COLO829 (cell line): ENCODE measurements around the gene STAG2.
A peak's percentile ranks its signal among the peaks of the same experiment; 100 is the strongest.

ENCODE experiments used
- DNase-seq: peaks from one replicate; pipeline ENCODE4 v3.0.0; 2012; ENCODE audit warnings: low spot score

STAG2 gene

GRCh38 chrX:123975180-123975579, 13.7 kb downstream of the STAG2 start:
- DNase-seq = no peak

- DNase-seq = peak; percentile 23
Observed at GRCh38 chrX:123976706-123977316, 15.3 kb downstream of the STAG2 start.

DNA sequence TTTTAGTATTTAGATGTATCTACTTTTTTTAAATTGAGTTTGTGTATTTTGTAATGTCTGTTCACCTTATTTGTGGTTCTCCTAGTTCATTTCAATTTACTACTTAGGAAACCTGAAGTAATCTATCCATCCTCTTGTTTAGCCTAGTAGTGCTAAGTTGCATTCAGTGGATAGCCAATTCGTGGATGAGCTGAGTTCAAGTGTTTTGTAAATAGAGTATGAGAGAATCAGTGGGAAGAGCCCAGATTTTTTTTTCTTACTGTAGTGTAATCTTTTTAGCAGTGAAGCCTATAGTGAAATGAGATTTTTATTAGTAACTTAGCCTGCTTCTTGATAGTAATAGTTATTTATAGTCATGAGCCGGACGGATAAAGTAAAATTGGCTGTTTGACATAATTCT, 21.7 kb downstream of the STAG2 start:
- no peak for DNase-seq

- no peak for DNase-seq
Observed at GRCh38 chrX:123986377-123986776, 24.9 kb downstream of the STAG2 start.

DNA sequence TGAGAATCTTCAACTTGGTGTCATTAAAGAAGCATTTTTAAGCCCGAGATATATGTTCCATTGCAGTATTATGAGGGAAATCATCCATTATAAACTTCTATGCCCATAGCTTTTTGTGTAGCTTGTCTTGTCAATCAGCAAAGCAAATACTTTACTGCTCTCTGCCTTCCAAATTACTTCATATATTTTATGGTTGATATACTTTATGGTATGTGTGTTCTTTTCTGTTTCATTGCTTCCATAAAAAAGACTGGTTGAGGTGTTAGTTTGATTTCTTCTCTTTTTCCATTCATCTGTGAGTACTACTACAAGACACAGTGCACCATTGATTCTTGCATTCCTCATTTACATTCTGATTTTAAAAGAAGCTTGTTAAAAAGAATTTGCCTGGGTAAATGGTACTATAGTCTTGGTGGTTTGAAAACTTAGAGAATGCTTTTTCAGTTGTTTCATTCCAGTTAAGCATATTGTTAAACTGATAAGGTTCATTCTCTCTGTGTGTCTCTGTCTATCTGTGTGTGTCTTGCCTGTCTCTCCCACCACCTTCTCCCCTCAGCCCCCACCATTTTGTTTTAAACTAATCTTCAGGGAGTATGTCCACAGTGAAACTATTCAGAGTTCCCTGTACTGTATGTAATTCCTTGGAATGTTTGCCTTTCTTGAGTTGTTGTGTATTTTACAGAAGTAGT, 27.1 kb downstream of the STAG2 start:
- peak; percentile 33 for DNase-seq

GRCh38 chrX:123989235-123989634, 27.7 kb downstream of the STAG2 start:
- no peak for DNase-seq

- DNase-seq = no peak
Observed at GRCh38 chrX:123990169-123990568, 28.7 kb downstream of the STAG2 start.

GRCh38 chrX:123990602-123991001, 29.1 kb downstream of the STAG2 start:
- DNase-seq = no peak

DNA sequence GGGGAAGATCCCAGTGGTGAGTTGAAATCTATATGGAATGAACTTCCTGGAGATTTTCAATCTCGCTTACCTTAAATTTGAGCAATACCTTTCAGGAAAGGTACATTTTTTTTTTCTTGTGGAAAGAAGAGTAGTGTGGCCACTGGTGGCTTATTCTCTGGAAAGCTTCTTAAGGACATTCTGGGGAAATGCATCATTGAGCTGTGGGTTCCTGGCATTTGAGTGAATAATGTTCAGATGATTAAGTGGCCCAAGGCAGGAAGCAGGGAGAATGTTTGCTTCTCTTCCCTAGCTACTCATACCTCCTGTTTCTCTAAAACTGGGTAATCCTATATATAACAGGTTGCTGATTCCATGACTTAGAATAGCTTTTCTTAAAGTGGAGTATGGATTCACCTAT, 31.8 kb downstream of the STAG2 start:
- DNase-seq = no peak

GRCh38 chrX:123993904-123994635, 32.6 kb downstream of the STAG2 start:
- DNase-seq = no peak

DNA sequence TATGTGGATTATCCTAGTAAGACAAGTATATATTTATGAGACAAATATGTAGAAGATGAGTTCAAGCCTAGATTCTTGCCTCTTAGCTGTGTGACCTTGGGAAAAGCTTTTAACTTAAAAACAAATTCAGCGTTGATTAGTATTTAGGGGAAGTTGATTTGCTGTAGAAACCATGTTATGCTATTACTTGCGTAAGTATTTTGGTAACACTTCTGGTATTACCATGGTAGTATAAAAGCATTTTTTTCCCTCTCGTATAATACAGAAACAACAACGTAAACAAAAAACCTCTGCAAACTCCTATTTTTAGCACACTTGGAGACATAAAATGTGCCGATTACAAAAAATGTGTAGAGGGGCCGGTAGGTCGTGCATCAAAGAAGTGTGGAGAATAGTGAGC, 33.2 kb downstream of the STAG2 start:
- no peak for DNase-seq

DNA sequence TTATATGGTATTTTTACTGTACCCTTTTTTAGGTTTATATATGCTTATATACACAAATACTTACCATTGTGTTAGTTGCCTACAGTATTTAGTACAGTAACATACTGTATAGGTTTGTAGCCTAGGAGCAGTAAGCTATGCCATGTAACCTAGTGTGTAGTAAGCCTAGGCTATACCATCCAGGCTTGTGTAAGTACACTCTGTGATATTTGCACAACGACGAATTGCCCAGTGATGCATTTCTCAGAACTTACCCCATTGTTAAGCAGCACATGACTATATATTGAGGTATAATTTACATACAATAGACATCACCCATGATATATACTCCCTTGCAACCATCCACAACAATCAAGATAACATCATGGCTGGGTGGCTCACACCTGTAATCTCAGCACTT, 40.1 kb downstream of the STAG2 start:
- DNase-seq = no peak

GRCh38 chrX:124005228-124005627, 43.7 kb downstream of the STAG2 start:
- no peak for DNase-seq

DNA sequence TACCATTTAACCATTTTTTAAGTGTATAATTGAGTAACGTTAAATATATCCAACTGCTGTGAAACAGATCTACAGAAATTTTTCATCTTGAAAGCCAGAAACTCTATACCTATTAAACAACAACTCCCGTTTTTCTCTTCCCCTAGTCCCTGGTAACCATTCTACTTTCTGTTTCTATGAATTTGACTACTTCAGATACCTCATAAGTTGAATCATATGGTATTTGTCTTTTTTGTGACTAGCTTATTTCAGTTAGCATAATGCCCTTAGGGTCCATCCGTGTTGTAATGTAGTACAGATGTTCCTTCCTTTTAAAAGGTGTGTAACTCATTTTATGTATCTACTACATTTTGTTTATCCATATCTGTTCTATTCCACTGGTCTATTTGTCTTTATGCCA, 48.7 kb downstream of the STAG2 start:
- no peak for DNase-seq

DNA sequence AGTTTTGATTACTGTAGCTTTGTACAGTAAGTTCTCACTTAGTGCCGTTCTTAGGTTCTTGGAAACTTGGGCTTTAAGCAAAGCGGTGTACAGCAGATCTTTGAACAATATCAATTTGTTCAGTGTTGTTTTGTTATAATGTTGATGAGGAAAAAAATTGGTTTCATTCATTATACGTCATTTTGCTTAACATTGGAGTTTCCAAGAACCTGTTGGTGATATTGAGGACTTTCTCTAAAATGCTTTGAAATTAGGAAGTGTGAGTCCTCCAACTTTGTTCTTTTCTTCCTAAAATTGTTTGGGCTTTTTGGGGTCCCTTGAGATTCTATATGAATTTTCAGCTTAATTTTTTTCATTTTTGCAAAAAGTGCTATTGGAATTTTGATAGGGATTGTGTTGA, 49.1 kb downstream of the STAG2 start:
- DNase-seq = no peak

DNA sequence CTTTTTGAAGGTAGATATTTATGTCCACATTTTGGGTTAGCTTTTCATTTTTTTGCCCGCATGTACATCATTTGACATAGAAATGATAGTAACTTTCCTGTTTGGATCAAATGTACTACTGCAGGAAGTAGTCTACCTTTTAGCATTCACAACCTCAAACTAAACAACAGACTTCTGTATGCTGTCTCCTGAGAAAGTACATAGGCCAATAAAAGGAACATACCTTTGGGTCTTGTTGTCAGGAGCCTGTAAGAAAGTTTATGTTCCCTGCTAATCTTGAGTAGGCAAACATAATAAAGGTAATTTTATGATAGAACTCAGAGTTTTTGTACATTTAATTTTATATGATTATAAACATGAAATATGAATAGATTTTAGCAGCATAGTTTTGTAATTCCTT, 54.2 kb downstream of the STAG2 start:
- DNase-seq = no peak

DNA sequence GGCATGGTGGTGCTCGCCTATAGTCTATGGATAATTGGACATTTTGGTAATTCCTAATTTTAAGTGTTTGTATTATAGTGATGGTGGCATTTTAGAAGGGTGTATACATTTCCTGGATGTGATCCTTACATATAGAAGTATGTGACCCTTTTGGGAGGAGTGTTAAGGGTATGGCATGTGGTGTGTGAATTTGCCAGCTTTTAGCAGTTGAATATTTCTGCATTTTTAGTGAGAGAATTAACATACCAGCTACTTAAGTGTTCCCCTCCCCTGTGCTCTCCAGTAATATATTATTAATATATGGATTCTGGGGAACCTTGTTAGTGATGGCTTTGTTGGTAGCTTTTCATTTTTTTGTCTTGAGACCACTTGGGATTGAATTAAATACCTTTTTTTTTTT, 55.3 kb downstream of the STAG2 start:
- DNase-seq = no peak

GRCh38 chrX:124018023-124018422, 56.5 kb downstream of the STAG2 start:
- DNase-seq = no peak

- DNase-seq = peak; percentile 35
Observed at GRCh38 chrX:124023838-124024238, 62.3 kb downstream of the STAG2 start.

GRCh38 chrX:124026529-124026928, 65.0 kb downstream of the STAG2 start:
- no peak for DNase-seq

- DNase-seq = no peak
Observed at GRCh38 chrX:124028182-124028581, 66.7 kb downstream of the STAG2 start.

GRCh38 chrX:124030520-124030919, 69.0 kb downstream of the STAG2 start:
- DNase-seq = no peak

- DNase-seq = peak; percentile 27
Observed at GRCh38 chrX:124033821-124034220, 72.3 kb downstream of the STAG2 start.
